ENCODE measurements around the gene OR2A25. TPM values are rescaled to one million over a fixed set of nuclear protein-coding genes. Genes with fewer than 3 reads are reported as not detected.

OR2A25 gene
- total and polyA plus RNA-seq, 5 donors: not detected

- intact Hi-C loops (cut with DNase I): no loop called here
- H3K27me3 ChIP-seq (ENCODE audit: control insufficient read depth, insufficient read depth): no peaks in the 10 kb centered on the region
- no peak overlapping the region for H3K27ac ChIP-seq (ENCODE audit: low read length)
- no peaks in the 10 kb centered on the region for H3K9me3 ChIP-seq (ENCODE audit: control insufficient read depth, low read length)
- DNase-seq: peak in 1 of 3 donors; percentile 16
- no peak overlapping the region for H3K4me3 ChIP-seq (ENCODE audit: low read length)
- no peaks in the 10 kb centered on the region for H3K4me1 ChIP-seq (ENCODE audit: control insufficient read depth, insufficient read depth, low read length)
- no peak for ATAC-seq
- 90% methylated on average over 8 of the region's 8 CpGs for WGBS
These were observed 4.8 kb downstream of the OR2A25 start for GRCh38 chr7:144074374-144074773.

- H3K27ac ChIP-seq (ENCODE audit: low read length): no peak within 1 kb of the TSS
- intact Hi-C loops (cut with DNase I): no loop called here
- ATAC-seq (no peak), DNase-seq (no peak)
- 80% methylated on average over 2 of the region's 2 CpGs for WGBS
- no peaks in the 10 kb centered on the region for H3K9me3 ChIP-seq (ENCODE audit: control insufficient read depth, low read length)
- H3K4me3 ChIP-seq (ENCODE audit: low read length): no peak within 1 kb of the TSS
- H3K4me1 ChIP-seq (ENCODE audit: control insufficient read depth, insufficient read depth, low read length): no peaks in the 10 kb centered on the region
- no peaks in the 10 kb centered on the region for H3K27me3 ChIP-seq (ENCODE audit: control insufficient read depth, insufficient read depth)
These were observed 16.4 kb downstream of the OR2A25 start, which contains the start of gene OR2A12 for GRCh38 chr7:144085978-144086377. Gene OR2A12, plus strand, starts transcription at chr7:144086278. Its CDS starts 8,830 bp downstream, at chr7:144095108.

GRCh38 chr7:144086730-144087129 is 17.1 kb downstream of the OR2A25 start:
- DNase-seq (no peak), ATAC-seq (no peak)
- 68% methylated on average over 4 of the region's 4 CpGs for WGBS
- Histone ChIP-seq H3K4me1 (ENCODE audit: control insufficient read depth, insufficient read depth, low read length) (no peaks in the 10 kb centered on the region), H3K27ac (ENCODE audit: low read length) (no peak overlapping the region), H3K27me3 (ENCODE audit: control insufficient read depth, insufficient read depth) (no peaks in the 10 kb centered on the region), H3K9me3 (ENCODE audit: control insufficient read depth, low read length) (no peaks in the 10 kb centered on the region), H3K4me3 (ENCODE audit: low read length) (no peak overlapping the region)
- intact Hi-C loops (cut with DNase I): no loop called here

DNA sequence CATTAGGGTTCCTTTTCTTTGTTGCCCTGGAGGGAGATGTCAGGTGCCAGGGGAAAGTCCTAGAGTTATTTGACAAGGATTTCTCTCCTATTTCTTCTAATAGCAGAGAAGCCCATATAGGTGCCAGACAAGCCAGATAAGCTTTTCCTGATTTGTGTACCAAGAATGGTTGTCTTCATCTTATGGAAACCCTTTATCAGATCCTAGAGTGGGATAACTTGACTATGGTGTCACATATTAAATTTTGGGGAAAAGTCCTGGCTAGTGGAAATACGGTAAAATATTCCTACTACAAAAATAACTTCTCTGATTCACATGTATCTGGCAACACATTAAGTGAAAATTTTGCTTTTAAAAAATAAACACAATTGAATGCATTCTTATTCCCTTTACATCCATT is 17.6 kb downstream of the OR2A25 start:
- ATAC-seq (no peak), DNase-seq (no peak)
- Histone ChIP-seq H3K9me3 (ENCODE audit: control insufficient read depth, low read length) (no peaks in the 10 kb centered on the region), H3K27ac (ENCODE audit: low read length) (no peak overlapping the region), H3K4me3 (ENCODE audit: low read length) (no peak overlapping the region), H3K4me1 (ENCODE audit: control insufficient read depth, insufficient read depth, low read length) (no peaks in the 10 kb centered on the region), H3K27me3 (ENCODE audit: control insufficient read depth, insufficient read depth) (no peaks in the 10 kb centered on the region)
- intact Hi-C loops (cut with DNase I): no loop called here
- 67% methylated on average over 1 of the region's 1 CpG for WGBS

DNA sequence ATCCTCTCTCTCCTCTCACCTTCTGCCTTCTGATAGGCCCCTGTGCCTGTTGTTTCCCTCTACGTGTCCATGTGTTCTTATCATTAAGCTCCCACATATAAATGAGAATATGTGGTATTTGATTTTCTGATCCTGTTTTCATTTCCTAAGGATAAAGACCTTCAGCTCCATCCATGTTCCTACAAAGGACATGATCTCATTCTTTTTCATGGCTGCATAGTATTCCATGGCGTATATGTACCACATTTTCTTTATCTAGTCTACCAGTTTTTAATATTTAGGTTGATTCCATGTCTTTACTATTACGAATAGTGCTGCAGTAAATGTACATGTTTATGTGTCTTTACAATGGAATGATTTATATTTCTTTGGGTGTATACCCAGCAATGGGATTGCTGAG is 21.1 kb downstream of the OR2A25 start:
- intact Hi-C loops (cut with DNase I): no loop called here
- Histone ChIP-seq H3K4me1 (ENCODE audit: control insufficient read depth, insufficient read depth, low read length) (no peaks in the 10 kb centered on the region), H3K27ac (ENCODE audit: low read length) (no peak overlapping the region), H3K9me3 (ENCODE audit: control insufficient read depth, low read length) (no peaks in the 10 kb centered on the region), H3K27me3 (ENCODE audit: control insufficient read depth, insufficient read depth) (no peaks in the 10 kb centered on the region), H3K4me3 (ENCODE audit: low read length) (no peak overlapping the region)
- DNase-seq: no peak
- 83% methylated on average over 3 of the region's 3 CpGs for WGBS
- no peak for ATAC-seq

GRCh38 chr7:144098776-144099175 is 29.2 kb downstream of the OR2A25 start:
- intact Hi-C loops (cut with DNase I): no loop called here
- DNase-seq: no peak
- no peaks in the 10 kb centered on the region for H3K27me3 ChIP-seq (ENCODE audit: control insufficient read depth, insufficient read depth)
- no peak overlapping the region for H3K27ac ChIP-seq (ENCODE audit: low read length)
- H3K4me1 ChIP-seq (ENCODE audit: control insufficient read depth, insufficient read depth, low read length): no peaks in the 10 kb centered on the region
- no peak for ATAC-seq
- no peaks in the 10 kb centered on the region for H3K9me3 ChIP-seq (ENCODE audit: control insufficient read depth, low read length)
- no peak overlapping the region for H3K4me3 ChIP-seq (ENCODE audit: low read length)

GRCh38 chr7:144100607-144101006 is 31.0 kb downstream of the OR2A25 start:
- H3K9me3 ChIP-seq (ENCODE audit: control insufficient read depth, low read length): no peaks in the 10 kb centered on the region
- WGBS: 57% methylated on average over 3 of the region's 3 CpGs
- DNase-seq: no peak
- H3K4me1 ChIP-seq (ENCODE audit: control insufficient read depth, insufficient read depth, low read length): no peaks in the 10 kb centered on the region
- H3K27me3 ChIP-seq (ENCODE audit: control insufficient read depth, insufficient read depth): no peaks in the 10 kb centered on the region
- intact Hi-C loops (cut with DNase I): no loop called here
- ATAC-seq: no peak
- H3K4me3 ChIP-seq (ENCODE audit: low read length): no peak overlapping the region
- H3K27ac ChIP-seq (ENCODE audit: low read length): no peak overlapping the region

- H3K27ac ChIP-seq (ENCODE audit: low read length): no peak overlapping the region
- ATAC-seq (no peak), DNase-seq (no peak)
- H3K4me3 ChIP-seq (ENCODE audit: low read length): no peak overlapping the region
- H3K4me1 ChIP-seq (ENCODE audit: control insufficient read depth, insufficient read depth, low read length): no peaks in the 10 kb centered on the region
- no peaks in the 10 kb centered on the region for H3K9me3 ChIP-seq (ENCODE audit: control insufficient read depth, low read length)
- H3K27me3 ChIP-seq (ENCODE audit: control insufficient read depth, insufficient read depth): no peaks in the 10 kb centered on the region
- intact Hi-C loops (cut with DNase I): no loop called here
These were observed 32.4 kb downstream of the OR2A25 start for GRCh38 chr7:144102041-144102440.

DNA sequence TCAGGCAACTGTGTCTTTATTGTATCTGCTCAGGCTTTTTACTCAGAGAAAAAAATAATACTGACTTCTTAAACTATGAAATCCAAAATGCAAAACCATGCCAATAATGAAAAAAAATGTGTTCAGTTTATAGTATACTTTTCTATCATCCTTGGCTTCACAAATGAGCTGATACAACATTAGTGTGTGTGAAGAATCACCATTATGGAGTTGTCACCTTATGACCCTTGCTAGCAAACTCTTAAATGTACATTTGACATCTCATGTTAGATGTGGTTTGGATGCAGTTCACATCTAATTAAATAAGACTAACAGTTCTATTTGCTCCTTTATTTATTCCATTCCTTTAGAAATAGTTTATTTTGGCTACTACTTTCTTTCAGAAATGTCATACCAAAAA is 35.6 kb downstream of the OR2A25 start:
- no peaks in the 10 kb centered on the region for H3K27me3 ChIP-seq (ENCODE audit: control insufficient read depth, insufficient read depth)
- H3K4me3 ChIP-seq (ENCODE audit: low read length): no peak overlapping the region
- intact Hi-C loops (cut with DNase I): no loop called here
- no peak for DNase-seq
- ATAC-seq: no peak
- no peak overlapping the region for H3K27ac ChIP-seq (ENCODE audit: low read length)
- no peaks in the 10 kb centered on the region for H3K9me3 ChIP-seq (ENCODE audit: control insufficient read depth, low read length)
- no peaks in the 10 kb centered on the region for H3K4me1 ChIP-seq (ENCODE audit: control insufficient read depth, insufficient read depth, low read length)

- DNase-seq: no peak
- Histone ChIP-seq H3K4me1 (ENCODE audit: control insufficient read depth, insufficient read depth, low read length) (no peaks in the 10 kb centered on the region), H3K27ac (ENCODE audit: low read length) (no peak within 1 kb of the TSS), H3K27me3 (ENCODE audit: control insufficient read depth, insufficient read depth) (no peaks in the 10 kb centered on the region), H3K4me3 (ENCODE audit: low read length) (no peak within 1 kb of the TSS), H3K9me3 (ENCODE audit: control insufficient read depth, low read length) (no peaks in the 10 kb centered on the region)
- intact Hi-C loops (cut with DNase I): no loop called here
- WGBS: 87% methylated on average over 2 of the region's 2 CpGs
- no peak for ATAC-seq
These were observed 39.7 kb downstream of the OR2A25 start, which contains the start of gene OR2A2 for GRCh38 chr7:144109283-144109682. Gene OR2A2, plus strand, starts transcription at chr7:144109583. Its CDS starts 0 bp downstream, at chr7:144109583.

DNA sequence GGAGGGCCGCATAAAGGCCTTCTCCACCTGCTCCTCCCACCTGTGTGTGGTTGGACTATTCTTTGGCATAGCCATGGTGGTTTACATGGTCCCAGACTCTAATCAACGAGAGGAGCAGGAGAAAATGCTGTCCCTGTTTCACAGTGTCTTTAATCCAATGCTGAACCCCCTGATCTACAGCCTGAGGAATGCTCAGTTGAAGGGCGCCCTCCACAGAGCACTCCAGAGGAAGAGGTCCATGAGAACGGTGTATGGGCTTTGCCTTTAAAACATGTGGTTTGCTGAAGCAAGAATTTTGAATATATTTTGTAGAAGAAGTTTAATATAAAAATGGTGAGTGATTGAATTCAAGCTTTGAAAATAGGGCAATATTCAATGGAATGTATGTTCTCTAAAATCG is 40.7 kb downstream of the OR2A25 start:
- ATAC-seq: no peak
- Histone ChIP-seq H3K4me1 (ENCODE audit: control insufficient read depth, insufficient read depth, low read length) (no peaks in the 10 kb centered on the region), H3K9me3 (ENCODE audit: control insufficient read depth, low read length) (no peaks in the 10 kb centered on the region), H3K27ac (ENCODE audit: low read length) (no peak overlapping the region), H3K4me3 (ENCODE audit: low read length) (no peak overlapping the region), H3K27me3 (ENCODE audit: control insufficient read depth, insufficient read depth) (no peaks in the 10 kb centered on the region)
- intact Hi-C loops (cut with DNase I): no loop called here
- DNase-seq: no peak
- 77% methylated on average over 5 of the region's 5 CpGs for WGBS

GRCh38 chr7:144113651-144114050 is 44.0 kb downstream of the OR2A25 start:
- Histone ChIP-seq H3K27ac (ENCODE audit: low read length) (no peak overlapping the region), H3K9me3 (ENCODE audit: control insufficient read depth, low read length) (no peaks in the 10 kb centered on the region), H3K27me3 (ENCODE audit: control insufficient read depth, insufficient read depth) (no peaks in the 10 kb centered on the region), H3K4me1 (ENCODE audit: control insufficient read depth, insufficient read depth, low read length) (no peaks in the 10 kb centered on the region), H3K4me3 (ENCODE audit: low read length) (no peak overlapping the region)
- intact Hi-C loops (cut with DNase I): no loop called here
- 31% methylated on average over 1 of the region's 1 CpG for WGBS
- ATAC-seq: no peak
- DNase-seq: no peak
